MM.1S (cell line): ENCODE results near the gene AGR3.

Source experiments
- EZH2 ChIP-seq: fragments of 300-600 bp; sonication (generic); optimal IDR thresholded peaks from 2 replicates; pipeline ENCODE3; 2017; ENCODE audit warnings: low read depth, mild to moderate bottlenecking, antibody characterized with exemption, low read length, mixed read lengths
- TF ChIP-seq, protein P1 (sequence below): fragments of 300-600 bp; sonication (generic); IDR thresholded peaks from 2 replicates; pipeline ENCODE4 v1.5.1; 2016; ENCODE audit warnings: antibody characterized with exemption, low read length, mixed read lengths

DNA sequence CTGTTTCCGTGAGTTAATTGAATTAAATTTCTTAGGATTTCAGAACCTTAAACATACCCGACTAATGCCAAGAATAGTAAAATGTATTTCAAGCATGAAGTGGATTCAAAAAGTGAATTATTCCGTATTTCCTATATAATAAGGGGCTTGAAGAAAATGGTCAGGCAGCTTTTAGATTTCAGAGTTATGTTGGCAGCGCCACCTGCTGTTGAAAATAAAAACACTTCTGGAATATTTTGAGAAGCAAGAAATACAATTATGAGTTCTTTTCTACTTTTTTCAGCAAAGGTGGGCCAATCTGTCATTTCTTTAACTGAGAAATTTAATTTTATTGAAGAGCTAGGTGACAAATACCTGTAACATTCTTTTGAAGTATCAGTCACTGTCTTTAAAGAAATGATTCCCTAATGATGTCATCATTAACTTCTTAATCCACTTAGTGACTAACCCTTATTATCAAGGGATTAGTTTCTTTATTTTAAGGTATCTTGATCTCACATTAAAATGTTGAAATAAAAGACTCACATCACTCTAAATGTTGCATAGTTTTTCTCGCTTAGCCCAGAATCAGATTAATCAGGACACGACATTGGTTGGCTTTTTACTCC lies 36.6 kb upstream of the AGR3 start:
- no peak for TF ChIP-seq EZH2
- TF ChIP-seq, protein P1, sequence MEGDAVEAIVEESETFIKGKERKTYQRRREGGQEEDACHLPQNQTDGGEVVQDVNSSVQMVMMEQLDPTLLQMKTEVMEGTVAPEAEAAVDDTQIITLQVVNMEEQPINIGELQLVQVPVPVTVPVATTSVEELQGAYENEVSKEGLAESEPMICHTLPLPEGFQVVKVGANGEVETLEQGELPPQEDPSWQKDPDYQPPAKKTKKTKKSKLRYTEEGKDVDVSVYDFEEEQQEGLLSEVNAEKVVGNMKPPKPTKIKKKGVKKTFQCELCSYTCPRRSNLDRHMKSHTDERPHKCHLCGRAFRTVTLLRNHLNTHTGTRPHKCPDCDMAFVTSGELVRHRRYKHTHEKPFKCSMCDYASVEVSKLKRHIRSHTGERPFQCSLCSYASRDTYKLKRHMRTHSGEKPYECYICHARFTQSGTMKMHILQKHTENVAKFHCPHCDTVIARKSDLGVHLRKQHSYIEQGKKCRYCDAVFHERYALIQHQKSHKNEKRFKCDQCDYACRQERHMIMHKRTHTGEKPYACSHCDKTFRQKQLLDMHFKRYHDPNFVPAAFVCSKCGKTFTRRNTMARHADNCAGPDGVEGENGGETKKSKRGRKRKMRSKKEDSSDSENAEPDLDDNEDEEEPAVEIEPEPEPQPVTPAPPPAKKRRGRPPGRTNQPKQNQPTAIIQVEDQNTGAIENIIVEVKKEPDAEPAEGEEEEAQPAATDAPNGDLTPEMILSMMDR, result peak; percentile 68
